Loucy (cell line): ENCODE results near the gene C1QC.

Experiments used
- H2AFZ ChIP-seq: fragments of 200-600 bp; sonication (generic); 2 replicates; pipeline ENCODE4 v1.6.0; 2016; ENCODE audit warnings: antibody characterized with exemption, mild to moderate bottlenecking, low read length, moderate library complexity
- H3F3A ChIP-seq: fragments of 200-600 bp; 2 replicates; pipeline ENCODE4 v1.6.0; 2016; ENCODE audit warnings: antibody characterized with exemption, low read depth, mild to moderate bottlenecking
- H3K27me3 ChIP-seq: fragments of 200-600 bp; sonication (generic); 2 replicates; pipeline ENCODE4 v1.6.1; 2014; ENCODE audit warnings: low read length, mild to moderate bottlenecking; ENCODE audit not compliant: insufficient read depth, poor library complexity, severe bottlenecking
- H3K36me3 ChIP-seq: fragments of 200-600 bp; sonication (generic); 2 replicates; pipeline ENCODE4 v1.6.1; 2016; ENCODE audit warnings: low read length; ENCODE audit not compliant: insufficient read depth
- H3K4me1 ChIP-seq: fragments of 200-600 bp; sonication (generic); 2 replicates; pipeline ENCODE4 v1.5.1; 2014; ENCODE audit warnings: low read length, mild to moderate bottlenecking; ENCODE audit not compliant: insufficient read depth, poor library complexity, severe bottlenecking
- H3K4me2 ChIP-seq: fragments of 200-600 bp; sonication (generic); 2 replicates; pipeline ENCODE4 v1.6.0; 2014; ENCODE audit warnings: antibody characterized with exemption, low read length, low read depth, mild to moderate bottlenecking; ENCODE audit not compliant: poor library complexity, severe bottlenecking
- H3K4me3 ChIP-seq: fragments of 200-600 bp; sonication (generic); 2 replicates; pipeline ENCODE4 v1.5.1; 2014; ENCODE audit warnings: low read length, mild to moderate bottlenecking, mixed read lengths; ENCODE audit not compliant: poor library complexity, severe bottlenecking
- H3K79me2 ChIP-seq: fragments of 200-600 bp; sonication (generic); 2 replicates; pipeline ENCODE4 v1.6.1; 2014; ENCODE audit warnings: low read length; ENCODE audit not compliant: insufficient read depth
- H3K9ac ChIP-seq: fragments of 200-600 bp; sonication (generic); 2 replicates; pipeline ENCODE4 v1.6.0; 2014; ENCODE audit warnings: mild to moderate bottlenecking, low read depth, low read length, moderate library complexity; ENCODE audit not compliant: poor library complexity, severe bottlenecking
- H3K9me2 ChIP-seq: fragments of 200-600 bp; sonication (generic); replicated peaks from 2 replicates; pipeline ENCODE4 v1.6.1; 2016; ENCODE audit warnings: low read depth, low read length, mixed read lengths
- H3K9me3 ChIP-seq: fragments of 200-600 bp; sonication (generic); 2 replicates; pipeline ENCODE4 v1.6.1; 2014; ENCODE audit warnings: mild to moderate bottlenecking, antibody characterized with exemption, low read length, low read depth; ENCODE audit not compliant: insufficient read depth
- H4K20me1 ChIP-seq: fragments of 200-600 bp; sonication (generic); 2 replicates; pipeline ENCODE4 v1.6.0; 2014; ENCODE audit warnings: antibody characterized with exemption, low read length, mild to moderate bottlenecking; ENCODE audit not compliant: insufficient read depth, poor library complexity, severe bottlenecking
- CTCF ChIP-seq: fragments of 200-600 bp; sonication (generic); conservative IDR thresholded peaks from 2 replicates; pipeline ENCODE4 v1.5.1; 2014; ENCODE audit warnings: mild to moderate bottlenecking, antibody characterized with exemption, low read length
- EZH2phosphoT487 ChIP-seq: fragments of 200-600 bp; IDR thresholded peaks from 2 replicates; pipeline ENCODE4 v1.6.1; 2018; ENCODE audit warnings: antibody characterized with exemption, mild to moderate bottlenecking, moderate library complexity, borderline replicate concordance

The C1QC gene

DNA sequence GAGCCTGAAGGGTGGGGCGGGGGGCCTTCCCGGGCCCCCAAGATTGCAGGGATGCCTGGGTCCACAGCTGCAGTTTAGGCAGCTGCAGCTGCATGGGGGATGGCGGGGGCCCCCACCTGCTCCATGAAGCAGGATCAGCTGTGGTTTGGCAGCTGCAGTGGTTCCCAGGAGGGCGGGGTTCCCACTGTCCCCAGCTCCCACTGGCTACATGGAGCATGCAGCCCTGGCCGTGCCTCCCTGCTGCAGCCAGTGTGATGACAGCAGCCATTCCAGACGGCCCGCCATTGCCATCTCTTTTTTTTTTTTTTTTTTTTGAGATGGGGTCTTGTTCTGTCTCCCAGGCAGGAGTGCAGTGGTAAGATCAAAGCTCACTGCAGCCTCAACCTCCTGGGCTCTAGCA is 8.0 kb upstream of the C1QC start:
- H2AFZ ChIP-seq, result no peak overlapping the region
- H3F3A ChIP-seq, result no peaks in the 10 kb centered on the region
- no peaks in the 10 kb centered on the region for H3K4me1 ChIP-seq
- H4K20me1 ChIP-seq, result no peaks in the 10 kb centered on the region
- H3K9me2 ChIP-seq, result no peaks in the 10 kb centered on the region
- H3K4me2 ChIP-seq, result no peak overlapping the region
- no peaks in the 10 kb centered on the region for H3K27me3 ChIP-seq
- H3K9me3 ChIP-seq, result no peaks in the 10 kb centered on the region
- H3K4me3 ChIP-seq, result no peak overlapping the region
- H3K36me3 ChIP-seq, result no peaks in the 10 kb centered on the region
- no peak for TF ChIP-seq CTCF
- TF ChIP-seq EZH2phosphoT487, result no peak
- H3K9ac ChIP-seq, result no peak overlapping the region
- H3K79me2 ChIP-seq, result no peaks in the 10 kb centered on the region

GRCh38 chr1:22636353-22636752 is 7.1 kb upstream of the C1QC start, which contains the start of gene C1QA:
C1QA (plus strand) TSS chr1:22636628; CDS start chr1:22637617, 989 bp downstream.
- H3K27me3 ChIP-seq, result no peaks in the 10 kb centered on the region
- H3K9me3 ChIP-seq, result no peaks in the 10 kb centered on the region
- no peak within 1 kb of the TSS for H2AFZ ChIP-seq
- no peaks in the 10 kb centered on the region for H3K36me3 ChIP-seq
- TF ChIP-seq CTCF (no peak), EZH2phosphoT487 (no peak)
- H3K4me3 ChIP-seq, result no peak within 1 kb of the TSS
- H3F3A ChIP-seq, result no peaks in the 10 kb centered on the region
- H3K4me1 ChIP-seq, result no peaks in the 10 kb centered on the region
- H3K4me2 ChIP-seq, result no peak within 1 kb of the TSS
- H3K9ac ChIP-seq, result no peak within 1 kb of the TSS
- H3K9me2 ChIP-seq, result no peaks in the 10 kb centered on the region
- H4K20me1 ChIP-seq, result no peaks in the 10 kb centered on the region
- no peaks in the 10 kb centered on the region for H3K79me2 ChIP-seq

GRCh38 chr1:22636927-22637326 is 6.5 kb upstream of the C1QC start:
- no peaks in the 10 kb centered on the region for H3K9me3 ChIP-seq
- H3K27me3 ChIP-seq, result no peaks in the 10 kb centered on the region
- H4K20me1 ChIP-seq, result no peaks in the 10 kb centered on the region
- H3K9me2 ChIP-seq, result no peaks in the 10 kb centered on the region
- no peaks in the 10 kb centered on the region for H3K36me3 ChIP-seq
- no peak overlapping the region for H3K4me2 ChIP-seq
- H3K4me3 ChIP-seq, result no peak overlapping the region
- TF ChIP-seq EZH2phosphoT487, result no peak
- TF ChIP-seq CTCF, result no peak
- H3K4me1 ChIP-seq, result no peaks in the 10 kb centered on the region
- H3F3A ChIP-seq, result no peaks in the 10 kb centered on the region
- H3K9ac ChIP-seq, result no peak overlapping the region
- no peak overlapping the region for H2AFZ ChIP-seq
- no peaks in the 10 kb centered on the region for H3K79me2 ChIP-seq
